SK-N-SH (cell line): ENCODE measurements around the gene VIL1. TPM values are rescaled to one million over a fixed set of nuclear protein-coding genes. Genes with fewer than 3 reads are reported as not detected.

ENCODE experiments used
- CTCF ChIA-PET: fragments of 300-600, 350-600 bp; formaldehyde crosslinking; extraction: SDS; loops from one replicate; lab custom pipeline; 2021; lab: Yijun Ruan, JAX
- POLR2A ChIA-PET: fragments of 350-600 bp; sonication (Branson Sonifier 250); formaldehyde crosslinking; extraction: SDS; loops from one replicate; lab custom pipeline; 2020; ENCODE audit warnings: antibody characterized with exemption, inconsistent platforms; lab: Yijun Ruan, JAX
- DNase-seq: peaks from one replicate; pipeline ENCODE4 v3.0.0; 2012
- H2AFZ ChIP-seq: fragments of 200-600 bp; sonication (generic); 2 replicates; pipeline ENCODE4 v1.8.1; 2016; ENCODE audit warnings: antibody characterized with exemption, mild to moderate bottlenecking, low read depth
- H3F3A ChIP-seq: fragments of 200-600 bp; sonication (generic); replicated peaks from 2 replicates; pipeline ENCODE3; 2016; ENCODE audit warnings: antibody characterized with exemption, mild to moderate bottlenecking; ENCODE audit not compliant: insufficient read depth
- H3K27ac ChIP-seq, 2 experiments: fragments of 200-500 bp in 1 of 2; fragments of 200-600 bp in 1 of 2; sonication (Bioruptor generic) in 1 of 2; sonication (generic), shearing (Covaris generic) in 1 of 2; 2 replicates each; pipeline versions ENCODE4 v1.5.1 to v1.6.1; 2014 to 2016; ENCODE audit warnings: low read depth in 2 of 2, inconsistent platforms in 1 of 2, low read length in 1 of 2, mild to moderate bottlenecking in 1 of 2, mixed read lengths in 1 of 2
- H3K27me3 ChIP-seq: fragments of 200-600 bp; sonication (generic), shearing (Covaris generic); 2 replicates; pipeline ENCODE4 v1.6.1; 2016; ENCODE audit warnings: mixed run types; ENCODE audit not compliant: insufficient read depth
- H3K36me3 ChIP-seq, 2 experiments: fragments of 200-500 bp in 1 of 2; fragments of 200-600 bp in 1 of 2; sonication (Bioruptor generic) in 1 of 2; sonication (generic) in 1 of 2; replicated peaks in 1 of 2; 2 replicates each; pipeline versions ENCODE3 to v1.5.1; 2014 to 2016; ENCODE audit warnings: low read length in 1 of 2, mild to moderate bottlenecking in 1 of 2; ENCODE audit not compliant: insufficient read depth in 2 of 2, control insufficient read depth in 1 of 2
- H3K4me1 ChIP-seq, 2 experiments: fragments of 200-500 bp in 1 of 2; fragments of 200-600 bp in 1 of 2; sonication (Bioruptor generic) in 1 of 2; sonication (generic), shearing (Covaris generic) in 1 of 2; 2 replicates each; pipeline versions ENCODE4 v1.5.1 to v1.6.1; 2014 to 2016; ENCODE audit warnings: low read depth in 1 of 2, low read length in 1 of 2, mixed run types in 1 of 2; ENCODE audit not compliant: insufficient read depth in 2 of 2, control insufficient read depth in 1 of 2
- H3K4me2 ChIP-seq: fragments of 200-600 bp; sonication (generic), shearing (Covaris generic); 2 replicates; pipeline ENCODE4 v1.6.1; 2017; ENCODE audit warnings: mixed run types
- H3K4me3 ChIP-seq, 2 experiments: fragments of 200-500 bp in 1 of 2; fragments of 200-600 bp in 1 of 2; sonication (Bioruptor generic) in 1 of 2; sonication (generic), shearing (Covaris generic) in 1 of 2; 2 replicates each; pipeline versions ENCODE4 v1.5.1 to v1.8.1; 2014 to 2016; ENCODE audit warnings: low read depth in 2 of 2, inconsistent platforms in 1 of 2, low read length in 1 of 2, mild to moderate bottlenecking in 1 of 2, mixed read lengths in 1 of 2, moderate library complexity in 1 of 2
- H3K79me2 ChIP-seq: fragments of 200-600 bp; sonication (generic); 2 replicates; pipeline ENCODE4 v1.8.1; 2017; ENCODE audit warnings: mild to moderate bottlenecking; ENCODE audit not compliant: insufficient read depth
- H3K9ac ChIP-seq: fragments of 200-600 bp; sonication (generic); 2 replicates; pipeline ENCODE4 v1.6.1; 2017; ENCODE audit warnings: mixed run types
- H3K9me2 ChIP-seq: fragments of 200-600 bp; sonication (generic); 2 replicates; pipeline ENCODE4 v1.6.1; 2017; ENCODE audit warnings: mixed run types
- H3K9me3 ChIP-seq: fragments of 200-600 bp; sonication (generic); 2 replicates; pipeline ENCODE4 v1.6.1; 2017; ENCODE audit warnings: mixed run types, mild to moderate bottlenecking, moderate library complexity
- H4K20me1 ChIP-seq: fragments of 200-600 bp; sonication (generic); 2 replicates; pipeline ENCODE4 v1.6.1; 2017; ENCODE audit warnings: mild to moderate bottlenecking, mixed run types; ENCODE audit not compliant: insufficient read depth
- EZH2phosphoT487 ChIP-seq: fragments of 200-600 bp; sonication (generic); IDR thresholded peaks from 2 replicates; pipeline ENCODE4 v1.6.1; 2017; ENCODE audit warnings: low read depth, mixed run types, mild to moderate bottlenecking, antibody characterized with exemption, moderate library complexity, borderline replicate concordance
- FOXJ3 ChIP-seq: sonication (generic); formaldehyde crosslinking; IDR thresholded peaks from 2 replicates; pipeline ENCODE4 v1.5.1; 2020; ENCODE audit warnings: mild to moderate bottlenecking, missing genetic modification reagents
- FOXM1 ChIP-seq: IDR thresholded peaks from 2 replicates; pipeline ENCODE4 v1.4.0; 2012; ENCODE audit warnings: low read depth, mild to moderate bottlenecking
- IRF3 ChIP-seq: fragments of 150-350 bp; IDR thresholded peaks from 2 replicates; pipeline ENCODE4 v1.6.1; 2016; ENCODE audit warnings: mild to moderate bottlenecking, low read depth, low read length
- MEF2A ChIP-seq: IDR thresholded peaks from 2 replicates; pipeline ENCODE4 v1.4.0; 2012; ENCODE audit warnings: low read depth, borderline replicate concordance
- NRF1 ChIP-seq: IDR thresholded peaks from 2 replicates; pipeline ENCODE4 v1.6.1; 2012; ENCODE audit warnings: low read depth, mild to moderate bottlenecking, low read length
- RAD21 ChIP-seq: IDR thresholded peaks from 2 replicates; pipeline ENCODE4 v1.6.1; 2012; ENCODE audit warnings: mild to moderate bottlenecking, low read length
- RCOR1 ChIP-seq: fragments of 150-350 bp; IDR thresholded peaks from 2 replicates; pipeline ENCODE4 v1.6.1; 2017; ENCODE audit warnings: antibody characterized with exemption, low read length
- REST ChIP-seq: IDR thresholded peaks from 2 replicates; pipeline ENCODE4 v1.6.1; 2012; ENCODE audit warnings: mild to moderate bottlenecking, low read depth, low read length, moderate library complexity
- RFX5 ChIP-seq: IDR thresholded peaks from 2 replicates; pipeline ENCODE4 v1.6.1; 2012; ENCODE audit warnings: mild to moderate bottlenecking, improper control_type of control experiment, low read length
- RXRA ChIP-seq: IDR thresholded peaks from 2 replicates; pipeline ENCODE4 v1.4.0; 2012; ENCODE audit warnings: low read depth, mild to moderate bottlenecking, borderline replicate concordance
- SIN3A ChIP-seq: IDR thresholded peaks from 2 replicates; pipeline ENCODE4 v1.6.1; 2012; ENCODE audit warnings: low read depth, mild to moderate bottlenecking, low read length, moderate library complexity, borderline replicate concordance
- TAF1 ChIP-seq: IDR thresholded peaks from 2 replicates; pipeline ENCODE4 v1.6.1; 2012; ENCODE audit warnings: low read depth, mild to moderate bottlenecking, low read length, moderate library complexity, borderline replicate concordance
- TCF12 ChIP-seq: IDR thresholded peaks from 2 replicates; pipeline ENCODE4 v1.4.0; 2012
- USF1 ChIP-seq: IDR thresholded peaks from 2 replicates; pipeline ENCODE4 v1.4.0; 2012; ENCODE audit warnings: low read depth, borderline replicate concordance
- YY1 ChIP-seq: IDR thresholded peaks from 2 replicates; pipeline ENCODE4 v1.4.0; 2012; ENCODE audit warnings: low read depth, mild to moderate bottlenecking
- WGBS: methylation state at CpG from one replicate; pipeline ENCODE4 v1.1.6; 2017; ENCODE audit warnings: low lambda C conversion rate; 5-methylcytosine and 5-hydroxymethylcytosine counted together
- polyA plus RNA-seq, 3 experiments: library from polyadenylated mRNA; depleted of rRNA; stranded (reverse); fragments of >200 nt; gene quantifications; 2 replicates each; pipeline ENCODE4 v1.2.3, GENCODE V29; 2012

The VIL1 gene
- polyA plus RNA-seq, 1 of the 3 experiments (the other 2 are of a cell fraction) = under 0.01 TPM

- no peak overlapping the region for H3K9ac ChIP-seq
- no peaks in the 10 kb centered on the region for H3K27me3 ChIP-seq
- ChIA-PET POLR2A (no interaction called here), CTCF (no interaction called here)
- peaks cover 20 to 35% of the 10 kb centered on the region in 2 experiments; a peak in 3 of 4 replicates for H3K4me1 ChIP-seq
- peaks cover 0 to 33% of the 10 kb centered on the region in 2 experiments for H3K36me3 ChIP-seq
- no peaks in the 10 kb centered on the region for H3K9me3 ChIP-seq
- H3K4me2 ChIP-seq = no peak overlapping the region
- H3K9me2 ChIP-seq = no peaks in the 10 kb centered on the region
- H3K27ac ChIP-seq = no peak overlapping the region
- H4K20me1 ChIP-seq = peaks cover 5% of the 10 kb centered on the region; the same call in 1 of the 2 replicates
- DNase-seq = no peak
- H3K79me2 ChIP-seq = peaks cover 38% of the 10 kb centered on the region
- H3F3A ChIP-seq = peaks cover 19% of the 10 kb centered on the region
- no peak overlapping the region for H3K4me3 ChIP-seq
- WGBS = 94% methylated on average over 8 of the region's 8 CpGs
- no peak overlapping the region for H2AFZ ChIP-seq
- TF ChIP-seq REST = no peak
- no peak for TF ChIP-seq YY1
- TF ChIP-seq FOXJ3 (CRISPR knock-in tag) = no peak
- no peak for TF ChIP-seq NRF1
- no peak for TF ChIP-seq RCOR1
- no peak for TF ChIP-seq EZH2phosphoT487
- no peak for TF ChIP-seq TAF1
- TF ChIP-seq SIN3A = no peak
Observed at GRCh38 chr2:218402491-218402901, 16.4 kb upstream of the VIL1 start.

GRCh38 chr2:218402911-218403411 is 16.0 kb upstream of the VIL1 start:
- no peak overlapping the region for H2AFZ ChIP-seq
- ChIA-PET POLR2A (no interaction called here), CTCF (interaction anchor here (1.3 kb wide), 1 partner anchor 8 kb away, joined by 3 read pairs; no protein-coding TSS in a partner anchor)
- DNase-seq = no peak
- H3K79me2 ChIP-seq = peaks cover 38% of the 10 kb centered on the region
- no peaks in the 10 kb centered on the region for H3K27me3 ChIP-seq
- H4K20me1 ChIP-seq = peaks cover 5% of the 10 kb centered on the region; the same call in 1 of the 2 replicates
- H3K4me1 ChIP-seq = peaks cover 16 to 33% of the 10 kb centered on the region in 2 experiments; a peak in 3 of 4 replicates
- no peak overlapping the region for H3K27ac ChIP-seq
- H3K4me3 ChIP-seq = no peak overlapping the region
- H3K9ac ChIP-seq = no peak overlapping the region
- H3F3A ChIP-seq = peaks cover 21% of the 10 kb centered on the region
- no peak overlapping the region for H3K4me2 ChIP-seq
- no peaks in the 10 kb centered on the region for H3K9me3 ChIP-seq
- 97% methylated on average over 18 of the region's 26 CpGs for WGBS
- peaks cover 0 to 33% of the 10 kb centered on the region in 2 experiments for H3K36me3 ChIP-seq
- no peaks in the 10 kb centered on the region for H3K9me2 ChIP-seq
- TF ChIP-seq FOXM1 (no peak), IRF3 (no peak), RFX5 (no peak), USF1 (no peak), NRF1 (no peak), RAD21 (no peak), REST (no peak), TCF12 (no peak), RXRA (no peak), SIN3A (no peak), MEF2A (no peak)
